Body of pancreas (tissue), 4 donors: ENCODE data around the gene INSIG2. TPM values are rescaled to one million over a fixed set of nuclear protein-coding genes. Genes with fewer than 3 reads are reported as not detected.

ENCODE experiments used
- ATAC-seq: fragments of 150-250 bp; one replicate; pipeline ENCODE4 v1.9.1; 2016
- DNase-seq, 4 donors: peaks; one replicate each; pipeline ENCODE4 v3.0.0-alpha.2; 2019
- H3K27ac ChIP-seq, 4 donors: fragments of 200-600 bp; sonication (generic); 1 replicate in 3 of 4; 2 replicates in 1 of 4; pipeline versions ENCODE4 v1.5.1 to v1.6.1; 2016 to 2019; ENCODE audit warnings: mild to moderate bottlenecking in 1 of 4, mixed read lengths in 1 of 4, moderate library complexity in 1 of 4
- H3K27me3 ChIP-seq, 2 donors: fragments of 200-600 bp; sonication (generic); one replicate each; pipeline ENCODE4 v1.6.0; 2016; ENCODE audit warnings: mild to moderate bottlenecking in 1 of 2
- H3K36me3 ChIP-seq, 2 donors: fragments of 200-600 bp; sonication (generic); replicated peaks in 1 of 2; 2 replicates each; pipeline ENCODE4 v1.5.1; 2016; ENCODE audit warnings: low read depth in 2 of 2; ENCODE audit not compliant: insufficient read depth in 1 of 2
- H3K4me1 ChIP-seq: fragments of 200-600 bp; sonication (generic); one replicate; pipeline ENCODE4 v1.6.0; 2016
- H3K4me3 ChIP-seq, 2 donors: fragments of 200-600 bp; sonication (generic); 1 replicate in 1 of 2; 2 replicates in 1 of 2; pipeline ENCODE4 v1.5.1; 2016 to 2019
- H3K9me3 ChIP-seq, 3 donors: fragments of 200-600 bp; sonication (generic); 1 replicate in 2 of 3; 2 replicates in 1 of 3; pipeline ENCODE4 v1.5.1; 2016
- POLR2A ChIP-seq, 3 donors: fragments of 450-650 bp; IDR thresholded peaks; one replicate each; pipeline ENCODE4 v1.6.1; 2016; ENCODE audit warnings: antibody characterized with exemption in 3 of 3, mild to moderate bottlenecking in 2 of 3
- WGBS, 2 donors: methylation state at CpG; one replicate each; pipeline ENCODE4 v1.1.5; 2017; 5-methylcytosine and 5-hydroxymethylcytosine counted together
- intact Hi-C: fragments of 100-400 bp; cut with DNase I; formaldehyde crosslinking; loops from one replicate; pipeline ENCODE4 v1.15.1; 2023
- total RNA-seq, 2 donors: library from RNA; depleted of rRNA; stranded (reverse); fragments of >200 nt; gene quantifications; one replicate each; pipeline ENCODE4 v1.1.0, GENCODE V29; 2016
- TF ChIP-seq, protein P1 (sequence below), 7 experiments: fragments of 450-650 bp in 4 of 7; fragments of 200-600 bp in 3 of 7; sonication (generic) in 3 of 7; IDR thresholded peaks; one replicate each; pipeline ENCODE4 v1.5.1; 2016 to 2019; ENCODE audit warnings: antibody characterized with exemption in 7 of 7

The INSIG2 gene
- total RNA-seq, 2 donors from 2014 or later: 3.6 to 25.4 TPM

DNA sequence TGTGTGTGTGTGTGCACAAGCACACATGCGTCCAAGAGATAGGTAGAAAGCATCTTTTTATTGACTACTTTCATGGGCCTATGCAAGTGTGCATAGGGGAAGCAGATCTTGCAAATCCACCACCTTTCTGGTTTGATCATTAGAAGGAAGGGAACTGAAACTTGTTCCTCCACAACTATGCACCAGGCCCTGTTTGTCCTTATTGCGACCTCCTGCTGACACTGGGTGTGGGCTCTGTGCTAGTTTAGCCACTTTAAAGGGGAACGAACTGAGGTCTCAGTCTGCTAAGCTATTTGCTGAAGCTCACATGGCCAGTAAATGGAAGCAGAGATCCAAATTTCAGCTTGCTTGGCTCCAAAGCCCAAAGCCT, 32.1 kb upstream of the INSIG2 start:
- no peak overlapping the region for H3K4me3 ChIP-seq
- no peaks in the 10 kb centered on the region for H3K36me3 ChIP-seq
- intact Hi-C loops: no loop called here
- H3K27ac ChIP-seq: no peak overlapping the region
- H3K9me3 ChIP-seq: no peaks in the 10 kb centered on the region
- no peaks in the 10 kb centered on the region for H3K27me3 ChIP-seq
- no peaks in the 10 kb centered on the region for H3K4me1 ChIP-seq
- no peak for ATAC-seq
- DNase-seq: peak in 1 of 4 donors; percentile 48
- no peak for TF ChIP-seq POLR2A (IDR thresholded peaks at IDR 0.05)
- TF ChIP-seq, protein P1, sequence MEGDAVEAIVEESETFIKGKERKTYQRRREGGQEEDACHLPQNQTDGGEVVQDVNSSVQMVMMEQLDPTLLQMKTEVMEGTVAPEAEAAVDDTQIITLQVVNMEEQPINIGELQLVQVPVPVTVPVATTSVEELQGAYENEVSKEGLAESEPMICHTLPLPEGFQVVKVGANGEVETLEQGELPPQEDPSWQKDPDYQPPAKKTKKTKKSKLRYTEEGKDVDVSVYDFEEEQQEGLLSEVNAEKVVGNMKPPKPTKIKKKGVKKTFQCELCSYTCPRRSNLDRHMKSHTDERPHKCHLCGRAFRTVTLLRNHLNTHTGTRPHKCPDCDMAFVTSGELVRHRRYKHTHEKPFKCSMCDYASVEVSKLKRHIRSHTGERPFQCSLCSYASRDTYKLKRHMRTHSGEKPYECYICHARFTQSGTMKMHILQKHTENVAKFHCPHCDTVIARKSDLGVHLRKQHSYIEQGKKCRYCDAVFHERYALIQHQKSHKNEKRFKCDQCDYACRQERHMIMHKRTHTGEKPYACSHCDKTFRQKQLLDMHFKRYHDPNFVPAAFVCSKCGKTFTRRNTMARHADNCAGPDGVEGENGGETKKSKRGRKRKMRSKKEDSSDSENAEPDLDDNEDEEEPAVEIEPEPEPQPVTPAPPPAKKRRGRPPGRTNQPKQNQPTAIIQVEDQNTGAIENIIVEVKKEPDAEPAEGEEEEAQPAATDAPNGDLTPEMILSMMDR (IDR thresholded peaks at IDR 0.05): no peak
- 48 to 50% methylated on average over 3 of the region's 3 CpGs for WGBS, 2 donors

DNA sequence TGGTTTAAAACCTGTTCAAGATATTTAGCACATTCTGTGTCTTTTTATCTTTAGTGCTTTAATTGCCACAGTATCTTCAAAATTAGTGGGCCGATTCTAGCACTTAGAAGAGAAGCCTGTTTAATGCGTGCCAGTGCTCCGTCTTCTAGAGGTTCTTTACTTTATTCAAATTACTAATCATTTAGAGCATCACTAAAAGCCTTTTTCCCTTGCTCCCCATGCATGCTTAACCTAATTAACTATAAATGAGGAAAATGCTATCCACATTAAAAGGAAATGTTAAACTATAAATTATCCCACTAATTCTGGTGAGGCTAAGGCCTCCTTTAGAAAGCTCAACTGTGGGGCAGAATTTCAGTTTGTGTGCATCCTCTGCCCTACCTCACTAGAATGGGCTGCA, 31.5 kb upstream of the INSIG2 start:
- WGBS, 2 donors: 85 to 93% methylated on average over 3 of the region's 3 CpGs
- TF ChIP-seq, protein P1 (IDR thresholded peaks at IDR 0.05): no peak
- TF ChIP-seq POLR2A (IDR thresholded peaks at IDR 0.05): no peak
- H3K4me1 ChIP-seq: no peaks in the 10 kb centered on the region
- no peaks in the 10 kb centered on the region for H3K9me3 ChIP-seq
- DNase-seq: no peak
- ATAC-seq: no peak
- intact Hi-C loops: no loop called here
- H3K4me3 ChIP-seq: no peak overlapping the region
- no peaks in the 10 kb centered on the region for H3K27me3 ChIP-seq
- H3K27ac ChIP-seq: no peak overlapping the region
- H3K36me3 ChIP-seq: no peaks in the 10 kb centered on the region

- Histone ChIP-seq H3K27me3 (no peaks in the 10 kb centered on the region), H3K36me3 (no peaks in the 10 kb centered on the region), H3K9me3 (no peaks in the 10 kb centered on the region), H3K27ac (no peak overlapping the region), H3K4me3 (no peak overlapping the region), H3K4me1 (no peaks in the 10 kb centered on the region)
- intact Hi-C loops: no loop called here
- ATAC-seq: no peak
- 77 to 79% methylated on average over 3 of the region's 3 CpGs for WGBS, 2 donors
- no peak for TF ChIP-seq POLR2A (IDR thresholded peaks at IDR 0.05)
- TF ChIP-seq, protein P1 (IDR thresholded peaks at IDR 0.05): no peak
- DNase-seq: no peak
These were observed 29.3 kb upstream of the INSIG2 start for GRCh38 chr2:118058951-118059350.

DNA sequence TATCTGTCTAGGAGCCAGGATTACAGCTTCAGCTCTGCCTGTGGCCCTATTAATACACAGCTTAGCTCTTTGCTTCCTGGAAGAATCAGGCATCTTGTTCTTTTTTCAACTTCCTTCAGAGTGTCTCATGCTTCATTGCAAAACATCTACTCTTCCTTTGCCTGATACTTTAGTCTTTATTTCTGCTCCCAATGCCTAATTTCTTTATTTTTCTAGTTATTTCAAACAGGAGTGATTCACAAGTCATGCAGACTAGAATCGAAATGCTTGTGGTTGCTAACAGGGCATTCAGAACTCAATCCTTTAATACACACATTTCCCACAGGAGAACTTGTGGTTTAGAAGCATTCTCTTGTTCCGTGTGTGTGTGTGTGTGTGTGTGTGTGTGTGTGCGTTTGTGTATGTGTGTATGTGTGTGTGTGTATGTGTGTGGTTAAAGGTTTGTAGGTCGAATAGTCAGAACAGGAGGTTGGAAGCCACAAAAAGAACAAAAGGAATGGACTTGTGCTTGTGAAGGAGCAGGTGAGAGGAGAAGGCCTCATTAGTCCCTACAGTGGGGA, 28.3 kb upstream of the INSIG2 start:
- Histone ChIP-seq H3K36me3 (no peaks in the 10 kb centered on the region), H3K4me1 (no peaks in the 10 kb centered on the region), H3K9me3 (no peaks in the 10 kb centered on the region), H3K27ac (peak overlapping the region in 1 of 4 donors; percentile 34), H3K4me3 (no peak overlapping the region), H3K27me3 (no peaks in the 10 kb centered on the region)
- WGBS, 2 donors: 59 to 60% methylated on average over 4 of the region's 4 CpGs
- intact Hi-C loops: no loop called here
- TF ChIP-seq POLR2A (IDR thresholded peaks at IDR 0.05): no peak
- TF ChIP-seq, protein P1 (IDR thresholded peaks at IDR 0.05): no peak
- no peak for DNase-seq
- no peak for ATAC-seq
